ENCODE data around the gene MCOLN2.

DNA sequence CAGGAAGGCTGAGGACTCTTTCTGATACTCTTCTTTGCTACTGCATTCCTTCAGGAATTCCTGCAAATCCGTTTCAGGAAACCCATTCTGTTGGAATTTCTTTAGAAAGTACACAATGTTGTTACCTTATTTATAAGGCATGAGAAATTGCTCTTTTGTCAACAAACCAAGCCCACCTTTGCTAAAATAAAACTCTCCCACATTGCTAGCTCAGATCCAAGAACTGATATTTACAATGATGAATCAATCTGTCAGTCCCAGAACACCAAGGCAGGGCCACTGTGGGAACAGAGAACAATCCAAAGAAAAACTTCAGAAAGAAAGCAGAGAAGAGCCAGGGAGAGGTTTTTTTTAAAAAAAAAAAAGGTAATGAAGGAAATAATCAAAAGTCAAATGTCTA, 67.3 kb downstream of the MCOLN2 start:
- TF ChIP-seq RNF2 (IDR thresholded peaks at IDR 0.05; ENCODE audit: borderline replicate concordance, low read depth, low read length, missing control alignments, poor library complexity, severe bottlenecking) (no peak), FOSL1 (IDR thresholded peaks at IDR 0.05; ENCODE audit: insufficient read depth, low read depth, low read length) (no peak), POLR2AphosphoS5 (IDR thresholded peaks at IDR 0.05; ENCODE audit: low read depth, low read length) (no peak), POLR2A (IDR thresholded peaks at IDR 0.05; ENCODE audit: control extremely low read depth in 1 of 2, low read depth in 2 of 2, low read length in 2 of 2) (no peak), ASH2L (IDR thresholded peaks at IDR 0.05; ENCODE audit: low read length) (no peak), YY1 (IDR thresholded peaks at IDR 0.05; ENCODE audit: low read depth, low read length) (no peak)
- TF ChIP-seq, protein P1, sequence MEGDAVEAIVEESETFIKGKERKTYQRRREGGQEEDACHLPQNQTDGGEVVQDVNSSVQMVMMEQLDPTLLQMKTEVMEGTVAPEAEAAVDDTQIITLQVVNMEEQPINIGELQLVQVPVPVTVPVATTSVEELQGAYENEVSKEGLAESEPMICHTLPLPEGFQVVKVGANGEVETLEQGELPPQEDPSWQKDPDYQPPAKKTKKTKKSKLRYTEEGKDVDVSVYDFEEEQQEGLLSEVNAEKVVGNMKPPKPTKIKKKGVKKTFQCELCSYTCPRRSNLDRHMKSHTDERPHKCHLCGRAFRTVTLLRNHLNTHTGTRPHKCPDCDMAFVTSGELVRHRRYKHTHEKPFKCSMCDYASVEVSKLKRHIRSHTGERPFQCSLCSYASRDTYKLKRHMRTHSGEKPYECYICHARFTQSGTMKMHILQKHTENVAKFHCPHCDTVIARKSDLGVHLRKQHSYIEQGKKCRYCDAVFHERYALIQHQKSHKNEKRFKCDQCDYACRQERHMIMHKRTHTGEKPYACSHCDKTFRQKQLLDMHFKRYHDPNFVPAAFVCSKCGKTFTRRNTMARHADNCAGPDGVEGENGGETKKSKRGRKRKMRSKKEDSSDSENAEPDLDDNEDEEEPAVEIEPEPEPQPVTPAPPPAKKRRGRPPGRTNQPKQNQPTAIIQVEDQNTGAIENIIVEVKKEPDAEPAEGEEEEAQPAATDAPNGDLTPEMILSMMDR (IDR thresholded peaks at IDR 0.05; ENCODE audit: control extremely low read depth in 1 of 3, insufficient read depth in 1 of 3, low read depth in 1 of 3, low read length in 3 of 3) = no peak
- TF ChIP-seq, protein P2, sequence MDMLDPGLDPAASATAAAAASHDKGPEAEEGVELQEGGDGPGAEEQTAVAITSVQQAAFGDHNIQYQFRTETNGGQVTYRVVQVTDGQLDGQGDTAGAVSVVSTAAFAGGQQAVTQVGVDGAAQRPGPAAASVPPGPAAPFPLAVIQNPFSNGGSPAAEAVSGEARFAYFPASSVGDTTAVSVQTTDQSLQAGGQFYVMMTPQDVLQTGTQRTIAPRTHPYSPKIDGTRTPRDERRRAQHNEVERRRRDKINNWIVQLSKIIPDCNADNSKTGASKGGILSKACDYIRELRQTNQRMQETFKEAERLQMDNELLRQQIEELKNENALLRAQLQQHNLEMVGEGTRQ (IDR thresholded peaks at IDR 0.05; ENCODE audit: low read length) = no peak

Measured in H1 (cell line).